Measurements from ENCODE around the gene SNAPIN.

Gene SNAPIN

GRCh38 chr1:153648000-153648643, 10.4 kb upstream of the SNAPIN start:
- Histone ChIP-seq H3K36me3 (peaks cover 39% of the 10 kb centered on the region), H3K27me3 (no peaks in the 10 kb centered on the region), H3K9me3 (no peaks in the 10 kb centered on the region), H3K4me3 (ENCODE audit: low read depth, low read length) (no peak overlapping the region), H3K4me1 (peaks cover 4% of the 10 kb centered on the region; the same call in 1 of the 2 replicates)
- DNase-seq: no peak
- TF ChIP-seq, protein P1, sequence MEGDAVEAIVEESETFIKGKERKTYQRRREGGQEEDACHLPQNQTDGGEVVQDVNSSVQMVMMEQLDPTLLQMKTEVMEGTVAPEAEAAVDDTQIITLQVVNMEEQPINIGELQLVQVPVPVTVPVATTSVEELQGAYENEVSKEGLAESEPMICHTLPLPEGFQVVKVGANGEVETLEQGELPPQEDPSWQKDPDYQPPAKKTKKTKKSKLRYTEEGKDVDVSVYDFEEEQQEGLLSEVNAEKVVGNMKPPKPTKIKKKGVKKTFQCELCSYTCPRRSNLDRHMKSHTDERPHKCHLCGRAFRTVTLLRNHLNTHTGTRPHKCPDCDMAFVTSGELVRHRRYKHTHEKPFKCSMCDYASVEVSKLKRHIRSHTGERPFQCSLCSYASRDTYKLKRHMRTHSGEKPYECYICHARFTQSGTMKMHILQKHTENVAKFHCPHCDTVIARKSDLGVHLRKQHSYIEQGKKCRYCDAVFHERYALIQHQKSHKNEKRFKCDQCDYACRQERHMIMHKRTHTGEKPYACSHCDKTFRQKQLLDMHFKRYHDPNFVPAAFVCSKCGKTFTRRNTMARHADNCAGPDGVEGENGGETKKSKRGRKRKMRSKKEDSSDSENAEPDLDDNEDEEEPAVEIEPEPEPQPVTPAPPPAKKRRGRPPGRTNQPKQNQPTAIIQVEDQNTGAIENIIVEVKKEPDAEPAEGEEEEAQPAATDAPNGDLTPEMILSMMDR (IDR thresholded peaks at IDR 0.05; ENCODE audit: low read depth, low read length): no peak

DNA sequence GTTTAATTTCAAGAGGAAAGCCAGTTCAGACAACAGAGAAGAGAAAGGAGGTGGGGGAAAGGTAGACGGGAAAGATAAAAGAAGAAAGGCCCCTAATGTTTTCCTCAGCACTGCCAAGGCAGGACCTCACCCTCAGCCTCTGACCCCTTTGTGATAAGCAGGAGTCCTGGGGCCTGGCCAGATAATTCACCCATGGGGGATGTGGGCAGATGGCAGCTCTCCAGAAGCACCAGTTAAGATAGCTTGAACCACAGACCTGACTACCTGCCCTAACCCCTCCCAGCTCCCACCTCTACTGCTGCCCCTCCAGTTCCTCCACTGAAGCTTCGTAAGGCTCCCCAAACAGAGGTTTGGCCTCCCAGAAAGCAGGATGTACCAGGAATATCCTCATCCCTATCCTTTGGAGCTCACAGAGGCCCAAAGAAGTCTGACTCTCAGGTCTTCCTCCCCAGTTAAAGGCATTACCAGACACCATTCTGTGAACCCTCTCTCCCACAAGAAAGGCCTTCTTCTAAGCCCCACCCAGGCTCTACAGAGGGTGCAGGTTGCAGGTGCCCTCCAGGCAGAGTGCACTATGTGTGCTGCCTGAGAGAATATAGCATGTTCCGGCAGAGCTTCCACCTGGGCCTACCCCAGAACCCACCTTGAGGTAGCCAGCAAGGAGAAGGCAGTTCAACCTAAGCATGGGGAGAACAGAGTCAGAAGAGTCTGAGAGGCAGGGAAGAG, 9.2 kb upstream of the SNAPIN start:
- Histone ChIP-seq H3K9me3 (no peaks in the 10 kb centered on the region), H3K4me3 (ENCODE audit: low read depth, low read length) (no peak overlapping the region), H3K27me3 (no peaks in the 10 kb centered on the region), H3K4me1 (peaks cover 4% of the 10 kb centered on the region; the same call in 1 of the 2 replicates), H3K36me3 (peaks cover 27% of the 10 kb centered on the region)
- TF ChIP-seq, protein P1 (IDR thresholded peaks at IDR 0.05; ENCODE audit: low read depth, low read length): no peak
- no peak for DNase-seq

- peaks cover 4% of the 10 kb centered on the region; the same call in 1 of the 2 replicates for H3K4me1 ChIP-seq
- no peak overlapping the region for H3K4me3 ChIP-seq (ENCODE audit: low read depth, low read length)
- no peaks in the 10 kb centered on the region for H3K27me3 ChIP-seq
- DNase-seq: no peak
- TF ChIP-seq, protein P1 (IDR thresholded peaks at IDR 0.05; ENCODE audit: low read depth, low read length): no peak
- H3K36me3 ChIP-seq: peaks cover 21% of the 10 kb centered on the region
- H3K9me3 ChIP-seq: no peaks in the 10 kb centered on the region
Measured at GRCh38 chr1:153649863-153650235, 8.7 kb upstream of the SNAPIN start.

DNA sequence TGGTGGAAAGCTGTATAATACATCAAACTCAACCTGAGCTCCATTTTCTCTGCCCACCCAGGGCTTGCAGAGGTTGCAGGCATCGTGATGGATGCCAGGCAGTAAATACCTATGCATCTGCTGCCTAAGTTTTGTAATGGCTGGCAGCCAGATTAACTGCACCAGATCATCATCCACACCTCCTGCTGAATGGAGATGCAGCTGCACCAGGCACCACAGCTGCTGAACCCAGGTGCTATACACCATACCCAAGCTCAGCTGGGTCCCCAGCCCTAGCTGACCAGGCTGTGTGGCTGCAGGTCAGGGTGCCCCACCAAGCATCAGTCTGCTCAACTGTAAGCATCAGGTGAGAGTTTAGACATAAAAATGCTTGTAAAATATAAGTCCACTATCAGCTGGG, 6.7 kb upstream of the SNAPIN start:
- no peak for DNase-seq
- no peak overlapping the region for H3K4me3 ChIP-seq (ENCODE audit: low read depth, low read length)
- no peaks in the 10 kb centered on the region for H3K9me3 ChIP-seq
- TF ChIP-seq, protein P1 (IDR thresholded peaks at IDR 0.05; ENCODE audit: low read depth, low read length): no peak
- H3K36me3 ChIP-seq: peaks cover 2% of the 10 kb centered on the region
- H3K27me3 ChIP-seq: no peaks in the 10 kb centered on the region
- peaks cover 4% of the 10 kb centered on the region; the same call in 1 of the 2 replicates for H3K4me1 ChIP-seq

- Histone ChIP-seq H3K9me3 (no peaks in the 10 kb centered on the region), H3K4me3 (ENCODE audit: low read depth, low read length) (no peak overlapping the region), H3K36me3 (no peaks in the 10 kb centered on the region), H3K4me1 (peaks cover 4% of the 10 kb centered on the region; the same call in 1 of the 2 replicates), H3K27me3 (no peaks in the 10 kb centered on the region)
- DNase-seq: no peak
- TF ChIP-seq, protein P1 (IDR thresholded peaks at IDR 0.05; ENCODE audit: low read depth, low read length): no peak
Measured at GRCh38 chr1:153652805-153653500, 5.5 kb upstream of the SNAPIN start.

Data from BE2C (cell line).